ENCODE results near the gene TIMM10. TPM values are rescaled to one million over a fixed set of nuclear protein-coding genes. Genes with fewer than 3 reads are reported as not detected.

Gene TIMM10
- total RNA-seq, 4 donors from 2014 or later, result 45.4 to 61.7 (median 49.5) TPM

- no peaks in the 10 kb centered on the region for H3K9me3 ChIP-seq
- H3K4me1 ChIP-seq, result no peaks in the 10 kb centered on the region
- no peak for TF ChIP-seq POLR2A (IDR thresholded peaks at IDR 0.05)
- TF ChIP-seq CTCF (IDR thresholded peaks at IDR 0.05 in 4 of 5, conservative IDR thresholded peaks at IDR 0.05 in 1 of 5), result no peak
- DNase-seq (no peak), ATAC-seq (no peak)
- peaks cover 0 to 44% of the 10 kb centered on the region in 2 donors for H3K36me3 ChIP-seq
- intact Hi-C loops (cut with DNase I; ENCODE audit: low total_unique reads) (no loop called here), in situ Hi-C loops (cut with MboI; ENCODE audit: low sequenced_read_pairs in 4 of 4) (loop anchor here in 1 of 4 donors (25.0 kb wide), 1 partner anchor 262 kb away; no protein-coding TSS in a partner anchor)
- H3K27ac ChIP-seq, result no peak overlapping the region
- no peak overlapping the region for H3K4me3 ChIP-seq
- H3K27me3 ChIP-seq, result no peaks in the 10 kb centered on the region
Measured at GRCh38 chr11:57549983-57550382, 19.4 kb upstream of the TIMM10 start.

GRCh38 chr11:57547854-57548377 is 17.4 kb upstream of the TIMM10 start:
- no peak for TF ChIP-seq POLR2A (IDR thresholded peaks at IDR 0.05)
- no peak for TF ChIP-seq CTCF (IDR thresholded peaks at IDR 0.05 in 4 of 5, conservative IDR thresholded peaks at IDR 0.05 in 1 of 5)
- Histone ChIP-seq H3K27me3 (no peaks in the 10 kb centered on the region), H3K4me1 (peaks cover 16 to 17% of the 10 kb centered on the region in 2 donors), H3K27ac (peak overlapping the region; percentile 89 to 96 (median 92)), H3K4me3 (no peak overlapping the region), H3K36me3 (peaks cover 0 to 36% of the 10 kb centered on the region in 2 donors), H3K9me3 (no peaks in the 10 kb centered on the region)
- in situ Hi-C loops (cut with MboI; ENCODE audit: low sequenced_read_pairs in 4 of 4), result no loop called here
- no peak for DNase-seq
- intact Hi-C loops (cut with DNase I; ENCODE audit: low total_unique reads), result no loop called here
- ATAC-seq, result no peak

GRCh38 chr11:57546869-57547475 is 16.4 kb upstream of the TIMM10 start:
- H3K27me3 ChIP-seq, result no peaks in the 10 kb centered on the region
- DNase-seq, result peak in 1 of 2 donors; percentile 62
- H3K27ac ChIP-seq, result peak overlapping the region; percentile 89 to 96 (median 92)
- intact Hi-C loops (cut with DNase I; ENCODE audit: low total_unique reads), result no loop called here
- peaks cover 0 to 34% of the 10 kb centered on the region in 2 donors for H3K36me3 ChIP-seq
- H3K9me3 ChIP-seq, result no peaks in the 10 kb centered on the region
- in situ Hi-C loops (cut with MboI; ENCODE audit: low sequenced_read_pairs in 4 of 4), result no loop called here
- no peak overlapping the region for H3K4me3 ChIP-seq
- ATAC-seq, result peak in 1 of 2 donors; percentile 61
- peaks cover 18 to 26% of the 10 kb centered on the region in 2 donors for H3K4me1 ChIP-seq
- TF ChIP-seq CTCF (IDR thresholded peaks at IDR 0.05 in 4 of 5, conservative IDR thresholded peaks at IDR 0.05 in 1 of 5), result no peak
- no peak for TF ChIP-seq POLR2A (IDR thresholded peaks at IDR 0.05)

- Histone ChIP-seq H3K9me3 (no peaks in the 10 kb centered on the region), H3K27me3 (no peaks in the 10 kb centered on the region), H3K27ac (peak overlapping the region; percentile 89 to 96 (median 92)), H3K36me3 (peaks cover 0 to 29% of the 10 kb centered on the region in 2 donors), H3K4me3 (no peak overlapping the region), H3K4me1 (peaks cover 21 to 30% of the 10 kb centered on the region in 2 donors)
- TF ChIP-seq POLR2A (IDR thresholded peaks at IDR 0.05), result no peak
- TF ChIP-seq CTCF (IDR thresholded peaks at IDR 0.05 in 4 of 5, conservative IDR thresholded peaks at IDR 0.05 in 1 of 5), result no peak
- no peak for DNase-seq
- no peak for ATAC-seq
- intact Hi-C loops (cut with DNase I; ENCODE audit: low total_unique reads), result no loop called here
- in situ Hi-C loops (cut with MboI; ENCODE audit: low sequenced_read_pairs in 4 of 4), result no loop called here
Measured at GRCh38 chr11:57546451-57546850, 15.9 kb upstream of the TIMM10 start.

Data from gastrocnemius medialis (tissue), 4 donors.